Activated naive CD4-positive, alpha-beta T cell treated with anti-CD3 and anti-CD28 coated beads, Interleukin-2, amount 50 U/mL, for 72 hours (primary cell): Measurements from ENCODE around the gene EOLA1. TPM values are rescaled to one million over a fixed set of nuclear protein-coding genes. Genes with fewer than 3 reads are reported as not detected.
"Not testable (repeated sequence)": the region's sequence is repeated elsewhere in the genome, so short reads cannot be mapped to it uniquely, and the experiment has no call there.

Source experiments
- ATAC-seq, 2 donors: fragments of 150-1000 bp; cut with Tn5 transposase; 2 replicates each; pipeline ENCODE4 v1.10.0; 2021; ENCODE audit warnings: mild to moderate bottlenecking in 2 of 2, moderate library complexity in 2 of 2
- DNase-seq, 2 donors: peaks; one replicate each; pipeline ENCODE4 v3.0.0; 2021 to 2022; ENCODE audit warnings: low spot score in 2 of 2
- H3K27ac Mint-ChIP-seq, 2 donors: one replicate each; pipeline ENCODE4 v1.8.0; 2022; ENCODE audit warnings: mild to moderate bottlenecking in 2 of 2, mixed read lengths in 2 of 2
- H3K36me3 Mint-ChIP-seq, 2 donors: one replicate each; pipeline ENCODE4 v1.8.0; 2022; ENCODE audit warnings: mixed read lengths in 2 of 2
- H3K9me3 Mint-ChIP-seq, 2 donors: one replicate each; pipeline ENCODE4 v1.8.0; 2022; ENCODE audit warnings: mixed read lengths in 2 of 2
- total RNA-seq, 2 donors: library from RNA; stranded (reverse); gene quantifications; one replicate each; pipeline ENCODE4 v1.2.3, GENCODE V29; 2022

Gene EOLA1
- total RNA-seq, 2 donors from 2014 or later: 13.6 to 50.9 TPM

DNA sequence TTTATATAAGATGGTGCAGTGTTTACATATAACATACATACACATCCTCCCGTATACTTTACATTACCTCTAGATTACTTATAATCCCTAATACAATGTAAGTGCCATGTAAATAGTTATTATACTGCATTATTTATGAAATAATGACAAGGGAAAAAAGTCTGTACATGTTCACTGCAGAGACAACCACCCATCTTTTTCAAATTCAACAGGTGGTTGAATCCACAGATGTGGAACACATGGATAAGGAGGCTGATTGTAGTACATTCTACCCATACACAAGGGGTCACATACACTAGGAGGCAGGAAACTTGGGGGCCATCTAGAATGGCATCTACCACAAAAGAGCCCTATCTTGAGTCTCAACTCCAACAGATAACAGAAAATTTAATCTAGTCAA lies 32.3 kb upstream of the EOLA1 start:
- Mint-ChIP-seq H3K36me3 (peaks cover 0 to 9% of the 10 kb centered on the region in 2 donors), H3K27ac (no peak overlapping the region), H3K9me3 (no peaks in the 10 kb centered on the region)
- ATAC-seq (no peak), DNase-seq (no peak)

DNA sequence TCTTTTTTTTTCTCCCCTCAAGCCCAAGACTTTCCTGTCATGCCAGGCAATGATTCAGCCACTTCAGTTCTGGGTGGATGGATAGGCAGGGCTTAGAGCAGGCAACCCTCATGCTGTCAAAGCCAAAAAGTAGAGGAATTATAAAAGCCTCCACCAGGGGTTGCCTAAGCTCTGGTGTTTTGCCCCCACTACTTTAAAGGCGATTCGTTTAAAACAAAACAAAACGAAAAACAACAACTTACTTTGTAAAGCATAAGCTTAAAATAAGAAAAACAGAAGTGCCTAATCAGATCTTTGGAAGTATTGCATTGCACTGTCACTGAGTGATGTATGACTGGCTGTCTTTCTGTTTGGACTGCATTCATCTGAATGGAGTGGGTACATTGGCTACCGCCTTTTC lies 30.4 kb upstream of the EOLA1 start:
- ATAC-seq: no peak
- no peak overlapping the region for H3K27ac Mint-ChIP-seq
- H3K9me3 Mint-ChIP-seq: no peaks in the 10 kb centered on the region
- no peak for DNase-seq
- no peaks in the 10 kb centered on the region for H3K36me3 Mint-ChIP-seq

DNA sequence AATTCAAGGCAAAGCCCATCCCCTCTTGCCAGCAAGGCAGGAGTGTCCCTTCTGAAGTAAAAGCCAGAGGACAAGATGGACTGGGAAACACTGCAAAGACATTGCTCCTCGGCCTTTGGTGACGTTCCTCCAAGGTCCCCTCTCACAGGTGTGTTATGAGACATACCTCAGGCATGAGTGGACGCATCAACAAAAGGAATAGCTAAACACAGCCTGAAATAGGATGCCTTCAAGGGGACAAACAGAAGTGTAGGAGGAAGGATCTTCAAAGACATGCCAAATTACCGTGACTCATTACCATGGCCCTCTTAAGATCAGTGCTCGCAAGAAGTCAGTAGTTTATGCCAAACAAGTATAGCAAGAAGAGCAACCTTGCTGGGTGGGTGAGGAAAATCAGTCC lies 29.7 kb upstream of the EOLA1 start:
- no peak for ATAC-seq
- Mint-ChIP-seq H3K9me3 (no peaks in the 10 kb centered on the region), H3K27ac (no peak overlapping the region), H3K36me3 (no peaks in the 10 kb centered on the region)
- DNase-seq: no peak

- ATAC-seq: peak; percentile 75 to 83
- no peaks in the 10 kb centered on the region for H3K9me3 Mint-ChIP-seq
- H3K36me3 Mint-ChIP-seq: no peaks in the 10 kb centered on the region
- peak in 1 of 2 donors; percentile 50 for DNase-seq
- H3K27ac Mint-ChIP-seq: no peak overlapping the region
Observed at GRCh38 chrX:149512225-149512885, 28.5 kb upstream of the EOLA1 start.

GRCh38 chrX:149513825-149514428 lies 26.9 kb upstream of the EOLA1 start:
- H3K9me3 Mint-ChIP-seq: no peaks in the 10 kb centered on the region
- no peak for DNase-seq
- peak; percentile 31 to 37 for ATAC-seq
- H3K27ac Mint-ChIP-seq: no peak overlapping the region
- no peaks in the 10 kb centered on the region for H3K36me3 Mint-ChIP-seq

DNA sequence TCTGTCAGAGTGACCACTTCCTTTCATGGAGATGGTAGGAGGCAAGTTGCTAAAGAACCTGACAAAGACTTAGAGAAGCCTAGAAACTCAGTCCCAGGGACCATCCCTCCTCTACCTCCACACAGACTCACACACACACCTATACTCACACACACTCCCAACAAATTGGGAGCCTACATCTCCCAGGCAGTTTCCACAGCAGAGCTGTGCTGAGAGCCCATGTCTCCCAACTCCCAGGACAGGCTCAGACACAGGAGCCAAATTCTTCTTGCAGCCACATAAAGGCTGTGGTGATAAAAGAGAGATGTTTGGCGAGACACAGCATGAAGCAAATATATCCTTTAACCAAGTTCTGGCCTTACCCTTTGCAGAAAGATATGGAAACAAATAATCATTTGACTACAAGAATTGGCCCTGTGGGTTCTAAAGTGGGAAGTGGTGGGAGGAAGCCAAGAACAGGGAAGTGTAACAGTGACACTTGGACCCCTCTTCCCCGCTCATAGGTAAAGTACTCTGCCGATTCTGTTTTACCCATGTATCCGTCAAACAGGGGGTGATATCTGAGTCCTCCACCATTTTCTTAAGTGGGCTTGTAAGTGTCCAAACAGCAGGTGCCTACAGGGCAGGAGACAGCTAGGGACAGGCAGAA lies 24.7 kb upstream of the EOLA1 start:
- H3K9me3 Mint-ChIP-seq: no peaks in the 10 kb centered on the region
- DNase-seq (no peak), ATAC-seq (no peak)
- no peak overlapping the region for H3K27ac Mint-ChIP-seq
- H3K36me3 Mint-ChIP-seq: no peaks in the 10 kb centered on the region

DNA sequence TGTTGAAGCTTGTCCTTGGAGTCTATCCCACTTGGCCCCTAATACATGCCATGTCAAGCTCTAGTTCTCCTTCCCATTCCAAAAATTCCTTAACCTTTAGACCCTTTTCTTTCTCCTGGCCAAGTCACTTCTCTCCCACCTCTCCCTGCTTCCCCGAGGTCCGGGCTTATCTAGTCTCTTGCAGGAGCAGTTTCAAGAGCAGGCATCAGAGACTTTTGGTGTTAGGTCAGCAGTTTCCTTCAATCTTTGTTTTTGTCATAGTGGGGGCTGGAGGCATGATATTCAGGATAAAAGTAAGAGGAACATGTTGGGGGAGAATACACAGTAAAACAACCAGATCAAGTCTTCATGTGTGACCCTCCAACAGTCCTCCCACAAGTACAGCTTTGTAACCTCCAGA lies 24.2 kb upstream of the EOLA1 start:
- Mint-ChIP-seq H3K27ac (no peak overlapping the region), H3K36me3 (no peaks in the 10 kb centered on the region), H3K9me3 (no peaks in the 10 kb centered on the region)
- DNase-seq (no peak), ATAC-seq (no peak)

GRCh38 chrX:149517308-149517707 lies 23.5 kb upstream of the EOLA1 start:
- ATAC-seq (no peak), DNase-seq (no peak)
- no peaks in the 10 kb centered on the region for H3K36me3 Mint-ChIP-seq
- no peaks in the 10 kb centered on the region for H3K9me3 Mint-ChIP-seq
- no peak overlapping the region for H3K27ac Mint-ChIP-seq

- Mint-ChIP-seq H3K9me3 (no peaks in the 10 kb centered on the region), H3K27ac (no peak overlapping the region), H3K36me3 (no peaks in the 10 kb centered on the region)
- DNase-seq (no peak), ATAC-seq (no peak)
Observed at GRCh38 chrX:149518236-149518635, 22.6 kb upstream of the EOLA1 start.

DNA sequence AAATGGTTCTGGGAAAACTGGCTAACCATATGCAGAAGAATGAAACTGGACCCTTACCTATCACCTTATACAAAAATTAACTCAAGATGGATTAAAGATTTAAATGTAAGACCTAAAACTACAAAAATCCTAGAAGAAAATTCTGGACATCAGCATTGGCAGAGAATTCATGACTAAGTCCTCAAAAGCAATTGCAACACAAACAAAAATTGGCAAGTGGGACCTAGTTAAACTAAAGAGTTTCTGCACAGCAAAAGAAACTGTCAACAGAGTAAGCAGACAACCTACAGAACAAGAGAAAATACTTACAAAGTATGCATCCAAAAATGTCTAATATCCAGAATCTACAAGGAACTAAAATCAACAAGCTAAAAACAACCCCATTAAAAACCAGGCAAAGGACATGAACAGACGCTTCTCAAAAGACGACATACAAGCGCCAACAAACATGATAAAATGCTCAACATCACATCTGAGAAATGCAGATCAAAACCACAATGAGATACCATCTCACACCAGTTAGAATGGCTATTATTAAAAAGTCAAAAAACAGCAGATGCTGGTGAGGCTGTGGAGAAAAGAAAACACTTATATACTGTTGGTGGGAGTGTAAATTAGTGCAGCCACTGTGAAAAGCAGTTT lies 20.1 kb upstream of the EOLA1 start:
- not testable (repeated sequence) for H3K27ac Mint-ChIP-seq, H3K36me3 Mint-ChIP-seq, H3K9me3 Mint-ChIP-seq, DNase-seq, ATAC-seq

DNA sequence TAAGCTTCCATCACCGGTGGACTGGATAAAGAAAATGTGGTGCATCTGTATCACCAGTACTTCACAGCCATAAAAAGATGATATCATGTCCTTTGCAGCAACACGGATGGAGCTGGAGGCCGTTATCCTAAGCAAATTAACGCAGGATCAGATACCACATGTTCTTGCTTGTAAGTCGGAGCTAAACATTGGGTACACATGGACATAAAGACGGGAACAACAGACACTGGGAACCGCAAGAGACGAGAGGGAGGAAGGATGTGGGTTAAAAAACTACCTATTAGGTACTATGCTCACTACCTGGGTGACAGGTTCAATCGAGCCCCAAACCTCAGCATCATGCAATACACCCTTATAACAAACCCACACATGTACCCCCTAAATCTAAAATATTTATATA lies 19.4 kb upstream of the EOLA1 start:
- Mint-ChIP-seq H3K9me3 (no peaks in the 10 kb centered on the region), H3K36me3 (no peaks in the 10 kb centered on the region), H3K27ac (no peak overlapping the region)
- DNase-seq (no peak), ATAC-seq (no peak)

DNA sequence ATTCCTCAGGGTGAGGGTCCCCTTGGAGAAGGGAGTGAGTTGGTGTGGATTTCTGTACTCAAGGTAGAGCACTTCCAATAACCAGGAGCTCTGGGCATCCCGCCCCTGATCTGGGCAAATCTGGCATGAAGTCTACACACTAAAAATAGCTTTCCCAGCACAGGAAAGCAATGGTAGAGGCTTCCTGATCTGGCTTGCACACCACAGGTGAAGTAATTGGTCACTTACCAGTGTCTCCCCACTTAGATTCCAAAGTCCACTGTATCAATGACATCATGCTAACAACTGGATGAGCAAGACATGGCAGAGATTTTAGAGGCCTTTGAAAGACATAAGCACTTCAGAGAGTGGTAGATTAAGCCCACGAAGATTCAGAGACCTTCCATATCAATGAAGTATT lies 17.9 kb upstream of the EOLA1 start:
- no peaks in the 10 kb centered on the region for H3K9me3 Mint-ChIP-seq

GRCh38 chrX:149525389-149525788 lies 15.4 kb upstream of the EOLA1 start:
- not testable (repeated sequence) for H3K9me3 Mint-ChIP-seq, H3K36me3 Mint-ChIP-seq
- peak overlapping the region; percentile 48 to 74 for H3K27ac Mint-ChIP-seq
- DNase-seq (peak; percentile 41 to 64), ATAC-seq (peak; percentile 92 to 95)

More for the DNA sequence above, 17.9 kb upstream of the EOLA1 start:
- Mint-ChIP-seq H3K36me3 (no peaks in the 10 kb centered on the region), H3K27ac (no peak overlapping the region)
- ATAC-seq (no peak), DNase-seq (no peak)

GRCh38 chrX:149525903-149526302 lies 14.9 kb upstream of the EOLA1 start:
- not testable (repeated sequence) for H3K36me3 Mint-ChIP-seq, DNase-seq, H3K9me3 Mint-ChIP-seq
- H3K27ac Mint-ChIP-seq: peak overlapping the region; percentile 48 to 74
- peak; percentile 46 for ATAC-seq

- DNase-seq, ATAC-seq, H3K9me3 Mint-ChIP-seq, H3K36me3 Mint-ChIP-seq: not testable (repeated sequence)
- peak overlapping the region; percentile 48 to 86 for H3K27ac Mint-ChIP-seq
Observed at GRCh38 chrX:149526318-149527033, 14.3 kb upstream of the EOLA1 start.

DNA sequence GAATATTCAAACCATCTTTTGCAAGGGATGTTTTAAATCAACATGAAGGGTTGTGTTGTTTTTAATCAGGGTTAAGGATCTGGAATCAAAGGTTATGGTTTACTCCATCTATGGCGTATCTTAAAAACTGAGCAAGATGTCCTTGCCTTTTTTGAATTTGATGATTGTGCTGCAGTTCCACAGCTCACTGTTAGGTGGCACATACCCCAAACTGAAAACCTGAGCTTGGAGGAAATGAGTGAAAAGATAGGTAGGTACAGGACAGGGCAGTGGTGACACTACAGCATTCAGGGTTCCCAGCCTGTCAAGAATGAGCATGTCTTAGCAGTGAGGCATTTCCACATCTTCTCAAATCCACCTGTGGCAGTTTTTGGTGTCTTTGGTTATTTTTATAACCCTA lies 13.1 kb upstream of the EOLA1 start:
- no peak for DNase-seq
- ATAC-seq: peak; percentile 14 to 21
- Mint-ChIP-seq H3K27ac (peak overlapping the region in 1 of 2 donors; percentile 12), H3K9me3 (no peaks in the 10 kb centered on the region), H3K36me3 (no peaks in the 10 kb centered on the region)

DNA sequence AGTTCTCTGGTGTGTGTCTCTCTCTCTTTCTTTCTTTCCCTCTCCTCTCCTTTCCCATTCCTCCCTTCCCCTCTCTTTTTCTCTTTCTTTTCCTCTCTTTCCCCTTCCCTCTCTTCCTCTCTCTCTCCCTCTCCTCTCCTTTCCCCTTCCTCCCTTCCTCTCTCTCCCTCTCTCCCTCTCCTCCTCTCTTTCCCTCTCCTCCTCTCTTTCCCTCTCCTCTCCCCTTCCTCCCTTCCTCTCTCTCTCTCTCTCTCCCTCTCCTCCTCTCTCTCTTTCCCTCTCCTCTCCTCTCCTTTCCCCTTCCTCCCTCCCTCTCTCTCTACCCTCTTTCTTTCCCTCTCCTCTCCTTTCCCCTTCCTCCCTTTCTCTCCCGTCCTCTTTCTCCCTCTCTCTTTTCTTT lies 12.4 kb upstream of the EOLA1 start:
- no peaks in the 10 kb centered on the region for H3K9me3 Mint-ChIP-seq
- H3K36me3 Mint-ChIP-seq: no peaks in the 10 kb centered on the region
- no peak for ATAC-seq
- H3K27ac Mint-ChIP-seq: no peak overlapping the region
- no peak for DNase-seq
